Neural progenitor cell (in vitro differentiated cells): ENCODE results near the gene NUP54. TPM values are rescaled to one million over a fixed set of nuclear protein-coding genes. Genes with fewer than 3 reads are reported as not detected.

Experiments
- DNase-seq: peaks from one replicate; pipeline ENCODE4 v3.0.0-alpha.2; 2016; ENCODE audit warnings: low spot score
- H2AFZ ChIP-seq: fragments of 200-600 bp; sonication (generic); replicated peaks from 2 replicates; pipeline ENCODE4 v1.6.1; 2016; ENCODE audit warnings: antibody characterized with exemption
- H3F3A ChIP-seq: fragments of 200-600 bp; sonication (generic); 2 replicates; pipeline ENCODE4 v1.6.1; 2016; ENCODE audit warnings: antibody characterized with exemption, low read depth
- H3K27ac ChIP-seq: fragments of 200-600 bp; sonication (generic); 2 replicates; pipeline ENCODE4 v1.5.1; 2016; ENCODE audit warnings: mild to moderate bottlenecking
- H3K27me3 ChIP-seq: fragments of 200-600 bp; sonication (generic); 2 replicates; pipeline ENCODE4 v1.6.1; 2016; ENCODE audit warnings: mild to moderate bottlenecking, moderate library complexity
- H3K36me3 ChIP-seq: fragments of 200-600 bp; sonication (generic); 2 replicates; pipeline ENCODE4 v1.5.1; 2016
- H3K4me1 ChIP-seq: fragments of 200-600 bp; sonication (generic); 2 replicates; pipeline ENCODE4 v1.6.1; 2016; ENCODE audit warnings: mixed run types
- H3K4me2 ChIP-seq: fragments of 200-600 bp; sonication (generic); 2 replicates; pipeline ENCODE4 v1.6.1; 2016
- H3K4me3 ChIP-seq: fragments of 200-600 bp; sonication (generic); 2 replicates; pipeline ENCODE4 v1.5.1; 2016
- H3K79me2 ChIP-seq: fragments of 200-600 bp; sonication (generic); 2 replicates; pipeline ENCODE4 v1.6.1; 2016; ENCODE audit warnings: low read depth
- H3K9ac ChIP-seq: fragments of 200-600 bp; sonication (generic); 2 replicates; pipeline ENCODE4 v1.6.1; 2016
- H3K9me3 ChIP-seq: fragments of 200-600 bp; sonication (generic); 2 replicates; pipeline ENCODE4 v1.5.1; 2016; ENCODE audit warnings: low read depth
- H4K20me1 ChIP-seq: fragments of 200-600 bp; sonication (generic); 2 replicates; pipeline ENCODE4 v1.6.1; 2016; ENCODE audit warnings: low read depth
- H3K27ac Mint-ChIP-seq: 3 replicates; pipeline ENCODE4 v1.8.0; 2021; ENCODE audit warnings: mixed read lengths
- H3K27me3 Mint-ChIP-seq: 2 replicates; pipeline ENCODE4 v1.8.0; 2022; ENCODE audit warnings: low read depth, mild to moderate bottlenecking, inconsistent platforms, moderate library complexity, mixed read lengths; ENCODE audit not compliant: insufficient read depth
- H3K36me3 Mint-ChIP-seq: 3 replicates; pipeline ENCODE4 v1.8.0; 2021; ENCODE audit warnings: mixed read lengths
- H3K4me1 Mint-ChIP-seq: 3 replicates; pipeline ENCODE4 v1.8.0; 2021; ENCODE audit warnings: mixed read lengths
- H3K4me3 Mint-ChIP-seq: 3 replicates; pipeline ENCODE4 v1.8.0; 2021; ENCODE audit warnings: mild to moderate bottlenecking, moderate library complexity, mixed read lengths
- H3K9me3 Mint-ChIP-seq: 3 replicates; pipeline ENCODE4 v1.8.0; 2020; ENCODE audit warnings: mixed read lengths
- CTCF ChIP-seq: fragments of 200-600 bp; sonication (generic); IDR thresholded peaks from 2 replicates; pipeline ENCODE4 v1.5.1; 2017; ENCODE audit warnings: antibody characterized with exemption, mild to moderate bottlenecking
- EZH2 ChIP-seq: fragments of 200-600 bp; sonication (generic); IDR thresholded peaks from 2 replicates; pipeline ENCODE4 v1.6.1; 2017; ENCODE audit warnings: antibody characterized with exemption, mild to moderate bottlenecking, moderate library complexity
- EZH2phosphoT487 ChIP-seq: fragments of 200-600 bp; sonication (generic); IDR thresholded peaks from 2 replicates; pipeline ENCODE4 v1.6.1; 2017; ENCODE audit warnings: antibody characterized with exemption
- total RNA-seq: library from RNA; depleted of rRNA; stranded (reverse); fragments of >200 nt; gene quantifications from 2 replicates; pipeline ENCODE4 v1.2.3, GENCODE V29; 2015; ENCODE audit warnings: low replicate concordance

NUP54 gene
- total RNA-seq, 1 donor from 2014 or later, result 161 TPM

- Mint-ChIP-seq H3K27ac (no peak overlapping the region), H3K9me3 (no peaks in the 10 kb centered on the region), H3K4me1 (no peaks in the 10 kb centered on the region), H3K36me3 (peaks cover 25% of the 10 kb centered on the region), H3K4me3 (no peak overlapping the region), H3K27me3 (no peaks in the 10 kb centered on the region)
- H2AFZ ChIP-seq, result no peak overlapping the region
- no peak overlapping the region for H3K4me3 ChIP-seq
- no peaks in the 10 kb centered on the region for H3K36me3 ChIP-seq
- no peaks in the 10 kb centered on the region for H3K4me1 ChIP-seq
- H4K20me1 ChIP-seq, result no peaks in the 10 kb centered on the region
- H3F3A ChIP-seq, result no peaks in the 10 kb centered on the region
- H3K27ac ChIP-seq, result no peak overlapping the region
- DNase-seq, result no peak
- no peak for TF ChIP-seq EZH2
- no peak for TF ChIP-seq EZH2phosphoT487
- TF ChIP-seq CTCF, result no peak
- no peaks in the 10 kb centered on the region for H3K79me2 ChIP-seq
- H3K27me3 ChIP-seq, result no peaks in the 10 kb centered on the region
- no peak overlapping the region for H3K4me2 ChIP-seq
- no peaks in the 10 kb centered on the region for H3K9me3 ChIP-seq
- H3K9ac ChIP-seq, result no peak overlapping the region
These were observed 20.5 kb upstream of the NUP54 start for GRCh38 chr4:76168688-76169087.

DNA sequence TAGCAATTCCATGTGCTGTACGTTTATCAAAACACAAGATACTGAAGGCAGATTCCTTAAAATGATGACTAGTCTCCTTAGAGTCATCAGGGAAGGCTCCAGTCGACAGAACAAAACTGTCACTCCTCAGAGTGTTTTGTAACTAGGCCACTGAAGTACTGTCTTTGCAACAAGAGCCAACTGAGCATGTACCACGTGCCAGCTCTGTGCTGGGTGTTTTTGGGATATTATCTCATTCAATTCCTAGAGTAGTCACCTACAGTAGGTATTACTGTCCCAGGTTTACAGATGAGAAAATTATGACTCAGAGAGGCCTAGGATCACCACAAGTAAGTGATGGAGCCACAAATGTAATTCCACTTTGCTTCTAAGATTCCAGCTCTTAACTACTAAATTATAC lies 18.3 kb upstream of the NUP54 start:
- Histone ChIP-seq H3F3A (no peaks in the 10 kb centered on the region), H3K9me3 (no peaks in the 10 kb centered on the region), H3K27ac (no peak overlapping the region), H3K4me3 (no peak overlapping the region), H3K4me1 (no peaks in the 10 kb centered on the region), H3K27me3 (no peaks in the 10 kb centered on the region), H3K79me2 (no peaks in the 10 kb centered on the region), H3K9ac (no peak overlapping the region), H3K4me2 (no peak overlapping the region), H4K20me1 (no peaks in the 10 kb centered on the region), H3K36me3 (no peaks in the 10 kb centered on the region), H2AFZ (no peak overlapping the region)
- no peaks in the 10 kb centered on the region for H3K9me3 Mint-ChIP-seq
- no peaks in the 10 kb centered on the region for H3K4me1 Mint-ChIP-seq
- no peak overlapping the region for H3K27ac Mint-ChIP-seq
- no peak for TF ChIP-seq EZH2
- TF ChIP-seq CTCF, result no peak
- TF ChIP-seq EZH2phosphoT487, result no peak
- H3K36me3 Mint-ChIP-seq, result peaks cover 31% of the 10 kb centered on the region
- no peak for DNase-seq
- H3K27me3 Mint-ChIP-seq, result no peaks in the 10 kb centered on the region
- no peak overlapping the region for H3K4me3 Mint-ChIP-seq

- no peaks in the 10 kb centered on the region for H3K9me3 ChIP-seq
- no peak overlapping the region for H3K27ac ChIP-seq
- Mint-ChIP-seq H3K27me3 (peaks cover 4% of the 10 kb centered on the region), H3K9me3 (no peaks in the 10 kb centered on the region), H3K4me3 (no peak overlapping the region), H3K27ac (no peak overlapping the region), H3K4me1 (no peaks in the 10 kb centered on the region), H3K36me3 (peaks cover 18% of the 10 kb centered on the region)
- H3K4me3 ChIP-seq, result no peak overlapping the region
- TF ChIP-seq EZH2phosphoT487, result no peak
- TF ChIP-seq EZH2, result no peak
- no peak for TF ChIP-seq CTCF
- no peaks in the 10 kb centered on the region for H3F3A ChIP-seq
- no peak overlapping the region for H3K4me2 ChIP-seq
- H3K4me1 ChIP-seq, result no peaks in the 10 kb centered on the region
- no peaks in the 10 kb centered on the region for H3K27me3 ChIP-seq
- no peak for DNase-seq
- H4K20me1 ChIP-seq, result no peaks in the 10 kb centered on the region
- H3K36me3 ChIP-seq, result no peaks in the 10 kb centered on the region
- no peak overlapping the region for H3K9ac ChIP-seq
- no peaks in the 10 kb centered on the region for H3K79me2 ChIP-seq
- H2AFZ ChIP-seq, result no peak overlapping the region
These were observed 12.2 kb upstream of the NUP54 start for GRCh38 chr4:76160355-76160754.

DNA sequence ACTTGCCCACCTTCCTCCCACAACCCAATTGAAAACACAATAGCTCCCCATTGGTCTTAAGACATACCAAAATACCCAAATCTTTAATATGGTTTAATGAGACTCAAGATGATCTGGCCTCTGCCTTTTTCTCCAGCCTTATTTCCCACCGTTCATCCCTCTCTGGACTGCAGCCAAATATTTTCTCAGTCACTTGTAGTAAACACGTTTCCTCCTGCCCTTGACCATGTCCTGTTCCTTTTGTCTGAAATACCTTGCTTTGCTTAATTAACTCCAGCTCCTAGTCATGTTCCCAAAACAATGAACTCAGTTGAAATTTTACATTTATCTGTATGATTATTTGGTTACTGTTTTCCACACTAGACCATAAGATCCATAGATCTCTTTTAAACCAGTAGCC lies 8.4 kb upstream of the NUP54 start:
- no peak overlapping the region for H3K27ac Mint-ChIP-seq
- no peak overlapping the region for H3K4me3 Mint-ChIP-seq
- peaks cover 6% of the 10 kb centered on the region for H3K4me1 Mint-ChIP-seq

More for the DNA sequence above, 8.4 kb upstream of the NUP54 start:
- H3K36me3 Mint-ChIP-seq, result peaks cover 8% of the 10 kb centered on the region
- Histone ChIP-seq H2AFZ (no peak overlapping the region), H3K9me3 (no peaks in the 10 kb centered on the region), H3K4me3 (no peak overlapping the region), H3K4me1 (no peaks in the 10 kb centered on the region), H4K20me1 (no peaks in the 10 kb centered on the region), H3F3A (no peaks in the 10 kb centered on the region), H3K27me3 (no peaks in the 10 kb centered on the region), H3K27ac (no peak overlapping the region), H3K79me2 (no peaks in the 10 kb centered on the region), H3K36me3 (no peaks in the 10 kb centered on the region), H3K4me2 (no peak overlapping the region), H3K9ac (no peak overlapping the region)
- no peak for DNase-seq
- no peaks in the 10 kb centered on the region for H3K9me3 Mint-ChIP-seq
- peaks cover 8% of the 10 kb centered on the region for H3K27me3 Mint-ChIP-seq
- TF ChIP-seq CTCF, result no peak
